Heart right ventricle (tissue), 16 donors: Measurements from ENCODE around the gene NPC1L1. TPM values are rescaled to one million over a fixed set of nuclear protein-coding genes. Genes with fewer than 3 reads are reported as not detected.

Experiments used
- ATAC-seq, 8 donors: fragments of 200-7000 bp; cut with Tn5 transposase; one replicate each; pipeline ENCODE4 v1.9.1; 2020; ENCODE audit warnings: mild to moderate bottlenecking in 8 of 8, moderate library complexity in 8 of 8, moderate number of reproducible peaks in 1 of 8
- DNase-seq, 2 donors: peaks; one replicate each; pipeline ENCODE4 v3.0.0-alpha.2; 2020
- H3K27ac ChIP-seq, 10 donors: fragments of 200-600 bp; sonication (generic) in 2 of 10; one replicate each; pipeline versions ENCODE4 v1.5.0 to v1.8.0; 2020 to 2022; ENCODE audit warnings: mild to moderate bottlenecking in 3 of 10
- H3K27me3 ChIP-seq, 7 donors: fragments of 200-600 bp; one replicate each; pipeline ENCODE4 v1.8.0; 2021 to 2022; ENCODE audit warnings: mild to moderate bottlenecking in 2 of 7
- H3K36me3 ChIP-seq, 9 donors: fragments of 200-600 bp; sonication (generic) in 1 of 9; one replicate each; pipeline versions ENCODE4 v1.5.0 to v1.8.0; 2020 to 2022; ENCODE audit warnings: mild to moderate bottlenecking in 2 of 9
- H3K4me1 ChIP-seq, 9 donors: fragments of 200-600 bp; sonication (generic) in 1 of 9; one replicate each; pipeline versions ENCODE4 v1.5.0 to v1.8.0; 2020 to 2022; ENCODE audit warnings: mild to moderate bottlenecking in 4 of 9
- H3K4me3 ChIP-seq, 10 donors: fragments of 200-600 bp; sonication (generic) in 2 of 10; one replicate each; pipeline versions ENCODE4 v1.5.0 to v1.8.0; 2020 to 2022; ENCODE audit warnings: mild to moderate bottlenecking in 7 of 10, moderate library complexity in 2 of 10
- H3K9me3 ChIP-seq, 11 donors: fragments of 200-600 bp in 10 of 11; sonication (generic) in 2 of 11; one replicate each; pipeline versions ENCODE4 v1.5.0 to v1.8.0; 2013 to 2022; ENCODE audit warnings: mild to moderate bottlenecking in 2 of 11, control low read depth in 1 of 11, moderate library complexity in 1 of 11
- CTCF ChIP-seq, 9 donors: fragments of 200-600 bp; sonication (generic) in 2 of 9; IDR thresholded peaks; one replicate each; pipeline versions ENCODE4 v1.5.0 to v1.8.0; 2021 to 2022; ENCODE audit warnings: antibody characterized with exemption in 9 of 9, mild to moderate bottlenecking in 5 of 9, moderate library complexity in 1 of 9
- WGBS, 2 donors: extraction: QIAGEN DNeasy Blood & Tissue Kit; methylation state at CpG; one replicate each; pipeline ENCODE4 v1.1.7; 2013; ENCODE audit warnings: inconsistent platforms in 1 of 2; 5-methylcytosine and 5-hydroxymethylcytosine counted together
- intact Hi-C, 10 donors: fragments of 100-400 bp; cut with DNase I; formaldehyde crosslinking; loops; one replicate each; pipeline versions ENCODE4 v1.11.1 to v1.14.2; 2022
- polyA plus RNA-seq, 2 donors: library from polyadenylated mRNA; stranded (reverse); fragments of 200-250 nt; gene quantifications; one replicate each; pipeline ENCODE4 v1.2.3, GENCODE V29; 2013
- total RNA-seq, 10 donors: library from RNA; stranded (reverse); fragmentation: NEBNext Ultra II Directional in 3 of 10; extraction: Animal tissue kit (Norgen Biotek cat#: 25700) in 3 of 10; gene quantifications; one replicate each; pipeline versions ENCODE4 v1.2.1 to v1.2.4, GENCODE V29; 2021 to 2023
- donor health status: Arrhythmogenic right ventricular cardiomyopathy.
- donor health status: ischemic (EF 13 %, LVEDD 7.1; RV severe dilation, severe dysfunction).
- donor health status: healthy with polysubstance abuse.
- donor health status: DM: no; HTN: yes; CAD: no.
- donor health status: DM: no; HTN: no; CAD: no.
- donor health status: ischemic (EF 25% LVEDD 6.9; RV normal size, moderate dysfunction).
- donor health status: ischemic (EF 25% LVEDD 5.7; RV mildly dilated, moderate dysfunction).
- donor health status: healthy.
- donor health status: DM: yes; HTN: yes; CAD: no.
- donor health status: Ischemic cardiomyopathy.
- donor health status: ischemic (EF 35%, LVEDD 5.7; RV mildly dilated, moderate dysfunction).
- donor health status: nonischemic (EF 11% LVEDD 7.7; RV severe dilation, severe dysfunction).
- donor health status: DM: yes; HTN: yes; CAD: no.
- donor health status: PGD.
- donor health status: ischemic (EF 29% LVEDD 5.4; RV normal size, mild dysfunction).
- donor health status: nonischemic (EF 23%, LVEDD 6.1; RV moderate dilation, normal function).

Gene NPC1L1
- total and polyA plus RNA-seq, 12 donors, result under 0.01 to 0.29 (median 0.12) TPM; not detected in 1

- intact Hi-C loops, result no loop called here
- ATAC-seq (peak in 1 of 8 donors; percentile 30), DNase-seq (no peak)
- H3K36me3 ChIP-seq, result no peaks in the 10 kb centered on the region
- no peaks in the 10 kb centered on the region for H3K9me3 ChIP-seq
- no peaks in the 10 kb centered on the region for H3K4me1 ChIP-seq
- H3K27me3 ChIP-seq, result no peaks in the 10 kb centered on the region
- 87 to 89% methylated on average over 27 of the region's 27 CpGs for WGBS, 2 donors
- H3K4me3 ChIP-seq, result no peak overlapping the region
- TF ChIP-seq CTCF (IDR thresholded peaks at IDR 0.05), result no peak
- no peak overlapping the region for H3K27ac ChIP-seq
These were observed 1.2 kb downstream of the NPC1L1 start for GRCh38 chr7:44539669-44540506.

GRCh38 chr7:44538798-44539668 lies 2.1 kb downstream of the NPC1L1 start:
- TF ChIP-seq CTCF (IDR thresholded peaks at IDR 0.05), result no peak

GRCh38 chr7:44538093-44538797 lies 2.9 kb downstream of the NPC1L1 start:
- intact Hi-C loops, result no loop called here
- no peak for TF ChIP-seq CTCF (IDR thresholded peaks at IDR 0.05)
- no peaks in the 10 kb centered on the region for H3K4me1 ChIP-seq
- no peak overlapping the region for H3K4me3 ChIP-seq
- no peaks in the 10 kb centered on the region for H3K27me3 ChIP-seq
- WGBS, 2 donors, result 87 to 90% methylated on average over 17 of the region's 17 CpGs
- no peaks in the 10 kb centered on the region for H3K9me3 ChIP-seq
- no peaks in the 10 kb centered on the region for H3K36me3 ChIP-seq
- ATAC-seq (no peak), DNase-seq (no peak)
- no peak overlapping the region for H3K27ac ChIP-seq

More at GRCh38 chr7:44538798-44539668, 2.1 kb downstream of the NPC1L1 start:
- intact Hi-C loops, result no loop called here
- no peak overlapping the region for H3K27ac ChIP-seq
- no peaks in the 10 kb centered on the region for H3K4me1 ChIP-seq
- ATAC-seq (no peak), DNase-seq (no peak)
- no peaks in the 10 kb centered on the region for H3K27me3 ChIP-seq
- H3K4me3 ChIP-seq, result no peak overlapping the region
- H3K9me3 ChIP-seq, result no peaks in the 10 kb centered on the region
- WGBS, 2 donors, result 87 to 94% methylated on average over 32 of the region's 32 CpGs
- H3K36me3 ChIP-seq, result no peaks in the 10 kb centered on the region

GRCh38 chr7:44537442-44537841 lies 3.7 kb downstream of the NPC1L1 start:
- H3K4me3 ChIP-seq, result no peak overlapping the region
- TF ChIP-seq CTCF (IDR thresholded peaks at IDR 0.05), result no peak
- intact Hi-C loops, result no loop called here
- whole genome bisulfite sequencing, 2 donors, result 93 to 94% methylated on average over 6 of the region's 6 CpGs
- no peak for DNase-seq
- no peak for ATAC-seq
- H3K4me1 ChIP-seq, result no peaks in the 10 kb centered on the region
- H3K9me3 ChIP-seq, result no peaks in the 10 kb centered on the region
- no peak overlapping the region for H3K27ac ChIP-seq
- H3K36me3 ChIP-seq, result no peaks in the 10 kb centered on the region
- no peaks in the 10 kb centered on the region for H3K27me3 ChIP-seq
